ENCODE results near the gene BRD3. TPM values are rescaled to one million over a fixed set of nuclear protein-coding genes. Genes with fewer than 3 reads are reported as not detected.

The BRD3 gene
- total RNA-seq, 1 experiment from 2014 or later = 63.1 TPM

DNA sequence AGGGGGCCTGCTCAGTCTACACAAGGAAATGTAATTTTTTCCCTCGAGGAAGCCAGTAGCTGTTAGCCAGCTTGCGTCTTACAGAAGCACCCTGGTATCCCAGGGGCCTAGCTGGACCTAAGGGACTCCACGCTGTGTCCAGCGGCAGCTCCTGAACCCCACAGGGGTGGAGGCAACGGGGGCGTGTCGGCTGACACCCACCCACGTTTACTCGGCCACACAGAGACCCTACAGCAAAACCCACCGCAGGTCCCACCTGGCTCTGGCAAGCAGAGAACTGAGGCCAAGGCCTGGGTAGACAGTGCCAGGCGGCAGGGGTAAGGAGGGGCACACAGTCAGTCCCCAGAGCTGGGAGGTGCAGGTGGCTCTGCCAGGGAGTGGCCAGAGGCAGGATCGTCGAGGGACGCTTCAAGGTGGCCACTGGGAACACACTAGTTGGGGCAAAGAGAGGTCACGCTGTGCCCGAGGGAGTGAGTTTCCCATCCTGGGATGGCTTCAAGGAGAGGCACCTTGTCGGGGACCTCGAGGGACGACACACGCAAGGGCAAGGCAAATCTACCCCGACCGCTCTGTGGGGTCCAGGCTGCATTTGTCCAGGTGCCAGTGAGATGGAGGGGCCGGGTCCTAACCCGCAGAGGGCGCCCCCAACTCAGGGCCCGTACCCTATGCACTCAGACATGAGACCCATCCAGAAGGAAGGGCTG is 21.8 kb downstream of the BRD3 start:
- no peak overlapping the region for H3K23ac ChIP-seq (ENCODE audit: insufficient read length, low read depth, low read length)
- no peak overlapping the region for H3K27ac ChIP-seq (ENCODE audit: insufficient read length, low read depth, low read length)
- no peaks in the 10 kb centered on the region for H4K20me1 ChIP-seq (ENCODE audit: control insufficient read depth, insufficient read depth, insufficient read length)
- no peak overlapping the region for H3K4me3 Mint-ChIP-seq
- no peak overlapping the region for H3K56ac ChIP-seq (ENCODE audit: insufficient read length, low read depth, low read length)
- H3K9ac ChIP-seq (ENCODE audit: extremely low read depth, insufficient read length, low read length) = no peak overlapping the region
- H2AK5ac ChIP-seq (ENCODE audit: insufficient read length, low read length) = no peak overlapping the region
- H3K18ac ChIP-seq (ENCODE audit: insufficient read length, low read depth, low read length) = no peak overlapping the region
- no peaks in the 10 kb centered on the region for H3K9me3 ChIP-seq (ENCODE audit: control insufficient read depth, low read depth, low read length)
- H3K79me1 ChIP-seq (ENCODE audit: insufficient read depth, low read depth, low read length, poor library complexity, severe bottlenecking) = no peaks in the 10 kb centered on the region
- H3K4ac ChIP-seq (ENCODE audit: low read depth, low read length) = no peak overlapping the region
- DNase-seq = no peak
- no peak overlapping the region for H3K14ac ChIP-seq (ENCODE audit: insufficient read depth, low read length)
- H2BK12ac ChIP-seq (ENCODE audit: insufficient read length, low read depth, low read length) = no peak overlapping the region
- no peaks in the 10 kb centered on the region for H3K27me3 ChIP-seq (ENCODE audit: insufficient read depth, low read length)
- no CpG with 5 or more reads among the region's 26 CpGs for WGBS (ENCODE audit: extremely low coverage, insufficient read length, low lambda C conversion rate)
- H2BK20ac ChIP-seq (ENCODE audit: low read depth, low read length, poor library complexity, severe bottlenecking) = no peak overlapping the region
- no peak overlapping the region for H2BK15ac ChIP-seq (ENCODE audit: low read depth, low read length)
- no peaks in the 10 kb centered on the region for H3K27me3 Mint-ChIP-seq (ENCODE audit: low read depth)
- H3K23me2 ChIP-seq (ENCODE audit: insufficient read length, low read depth, low read length, poor library complexity, severe bottlenecking) = no peaks in the 10 kb centered on the region
- H3K4me1 ChIP-seq (ENCODE audit: insufficient read depth, low read length) = no peaks in the 10 kb centered on the region
- no peak overlapping the region for H3T11ph ChIP-seq (ENCODE audit: low read length)
- H2BK120ac ChIP-seq (ENCODE audit: low read depth, low read length, poor library complexity, severe bottlenecking) = no peak overlapping the region
- H3K9me3 Mint-ChIP-seq = no peaks in the 10 kb centered on the region
- H2BK5ac ChIP-seq (ENCODE audit: insufficient read length, low read length) = no peak overlapping the region
- H2AFZ ChIP-seq (ENCODE audit: low read length) = no peak overlapping the region
- peak overlapping the region in 1 of 3 experiments; percentile 52; a peak in 2 of 7 replicates for H3K27ac Mint-ChIP-seq
- no peak overlapping the region for H4K5ac ChIP-seq (ENCODE audit: insufficient read length, low read depth, low read length)
- H3K4me1 Mint-ChIP-seq = no peaks in the 10 kb centered on the region
- H3K79me2 ChIP-seq (ENCODE audit: insufficient read depth, low read length) = no peaks in the 10 kb centered on the region
- H4K91ac ChIP-seq (ENCODE audit: insufficient read length, low read depth, low read length) = no peak overlapping the region
- H3K4me2 ChIP-seq (ENCODE audit: insufficient read depth, insufficient read length, low read length) = no peak overlapping the region
- TF ChIP-seq, protein P1, sequence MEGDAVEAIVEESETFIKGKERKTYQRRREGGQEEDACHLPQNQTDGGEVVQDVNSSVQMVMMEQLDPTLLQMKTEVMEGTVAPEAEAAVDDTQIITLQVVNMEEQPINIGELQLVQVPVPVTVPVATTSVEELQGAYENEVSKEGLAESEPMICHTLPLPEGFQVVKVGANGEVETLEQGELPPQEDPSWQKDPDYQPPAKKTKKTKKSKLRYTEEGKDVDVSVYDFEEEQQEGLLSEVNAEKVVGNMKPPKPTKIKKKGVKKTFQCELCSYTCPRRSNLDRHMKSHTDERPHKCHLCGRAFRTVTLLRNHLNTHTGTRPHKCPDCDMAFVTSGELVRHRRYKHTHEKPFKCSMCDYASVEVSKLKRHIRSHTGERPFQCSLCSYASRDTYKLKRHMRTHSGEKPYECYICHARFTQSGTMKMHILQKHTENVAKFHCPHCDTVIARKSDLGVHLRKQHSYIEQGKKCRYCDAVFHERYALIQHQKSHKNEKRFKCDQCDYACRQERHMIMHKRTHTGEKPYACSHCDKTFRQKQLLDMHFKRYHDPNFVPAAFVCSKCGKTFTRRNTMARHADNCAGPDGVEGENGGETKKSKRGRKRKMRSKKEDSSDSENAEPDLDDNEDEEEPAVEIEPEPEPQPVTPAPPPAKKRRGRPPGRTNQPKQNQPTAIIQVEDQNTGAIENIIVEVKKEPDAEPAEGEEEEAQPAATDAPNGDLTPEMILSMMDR (conservative IDR thresholded peaks at IDR 0.05) = no peak
- H4K8ac ChIP-seq (replicated peaks; ENCODE audit: insufficient read length, low read depth, low read length) = no peak overlapping the region
- peaks cover 21 to 89% (median 72%) of the 10 kb centered on the region in 3 experiments for H3K36me3 Mint-ChIP-seq (ENCODE audit: insufficient read depth in 1 of 3, low read depth in 3 of 3)

All from H9 (cell line).